Coronary artery (tissue), 2 donors: ENCODE measurements around the gene NKAP.

Experiments
- DNase-seq: peaks from one replicate; pipeline ENCODE4 v3.0.0-alpha.2; 2017; ENCODE audit warnings: low spot score
- H3K27ac ChIP-seq, 2 donors: fragments of 200-600 bp; sonication (generic); one replicate each; pipeline ENCODE4 v1.5.1; 2016 to 2019
- H3K4me3 ChIP-seq: fragments of 200-600 bp; sonication (generic); 2 replicates; pipeline ENCODE4 v1.5.1; 2016; ENCODE audit warnings: mild to moderate bottlenecking, moderate library complexity
- TF ChIP-seq, protein P1 (sequence below): fragments of 200-600 bp; sonication (generic); IDR thresholded peaks from one replicate; pipeline ENCODE4 v1.5.1; 2019; ENCODE audit warnings: antibody characterized with exemption

Gene NKAP

DNA sequence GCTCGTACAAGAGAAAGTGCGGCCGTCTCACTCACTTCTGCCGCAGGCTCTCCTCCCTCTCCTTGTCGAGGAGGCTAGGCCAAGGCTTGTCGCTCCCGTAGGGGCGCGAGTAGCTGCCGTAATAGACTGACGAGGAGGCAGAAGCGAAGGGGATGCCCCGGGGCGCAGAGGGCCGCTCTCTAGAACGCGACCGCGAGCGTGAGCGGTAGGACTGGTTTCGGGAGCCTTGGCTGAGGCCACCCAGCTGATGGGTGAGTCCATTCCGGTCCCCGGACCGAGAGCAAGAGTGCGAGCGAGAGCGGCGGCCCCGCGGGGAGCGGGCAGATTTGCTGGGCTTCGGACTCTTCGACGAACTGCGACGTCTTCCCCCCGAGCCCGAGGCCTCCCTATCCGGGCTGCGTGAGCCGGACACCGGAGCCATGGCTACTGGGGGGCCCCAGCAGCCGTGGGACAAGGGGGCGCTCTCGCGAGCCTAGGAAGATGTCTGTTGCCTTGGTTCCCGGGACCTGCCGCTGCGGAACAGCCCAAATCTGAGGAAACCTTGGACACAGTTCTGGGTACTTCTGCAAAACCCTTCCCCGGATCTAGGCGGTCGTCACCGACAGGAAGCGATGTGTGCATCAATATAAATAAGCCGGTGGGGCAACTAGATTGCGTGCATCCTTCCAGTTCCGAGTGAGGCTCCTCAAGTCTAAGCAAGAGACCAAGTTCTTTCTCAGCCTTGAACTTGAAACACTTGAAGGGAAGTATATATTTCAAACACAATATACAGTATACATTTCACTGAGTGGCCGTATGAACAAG is at the start of gene NKAP:
TSS of gene NKAP (minus strand) at position 567 of the 804 bp plus-strand sequence. CDS start at position 421, 146 bp downstream.
- peak; percentile 87 for DNase-seq
- TF ChIP-seq, protein P1, sequence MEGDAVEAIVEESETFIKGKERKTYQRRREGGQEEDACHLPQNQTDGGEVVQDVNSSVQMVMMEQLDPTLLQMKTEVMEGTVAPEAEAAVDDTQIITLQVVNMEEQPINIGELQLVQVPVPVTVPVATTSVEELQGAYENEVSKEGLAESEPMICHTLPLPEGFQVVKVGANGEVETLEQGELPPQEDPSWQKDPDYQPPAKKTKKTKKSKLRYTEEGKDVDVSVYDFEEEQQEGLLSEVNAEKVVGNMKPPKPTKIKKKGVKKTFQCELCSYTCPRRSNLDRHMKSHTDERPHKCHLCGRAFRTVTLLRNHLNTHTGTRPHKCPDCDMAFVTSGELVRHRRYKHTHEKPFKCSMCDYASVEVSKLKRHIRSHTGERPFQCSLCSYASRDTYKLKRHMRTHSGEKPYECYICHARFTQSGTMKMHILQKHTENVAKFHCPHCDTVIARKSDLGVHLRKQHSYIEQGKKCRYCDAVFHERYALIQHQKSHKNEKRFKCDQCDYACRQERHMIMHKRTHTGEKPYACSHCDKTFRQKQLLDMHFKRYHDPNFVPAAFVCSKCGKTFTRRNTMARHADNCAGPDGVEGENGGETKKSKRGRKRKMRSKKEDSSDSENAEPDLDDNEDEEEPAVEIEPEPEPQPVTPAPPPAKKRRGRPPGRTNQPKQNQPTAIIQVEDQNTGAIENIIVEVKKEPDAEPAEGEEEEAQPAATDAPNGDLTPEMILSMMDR = no peak
- Histone ChIP-seq H3K27ac (peak within 1 kb of the TSS; percentile 68 to 93), H3K4me3 (peak within 1 kb of the TSS; percentile 90)

- no peak overlapping the region for H3K27ac ChIP-seq
- H3K4me3 ChIP-seq = peak overlapping the region; percentile 57
- TF ChIP-seq, protein P1 = no peak
- DNase-seq = no peak
Measured at GRCh38 chrX:119991005-119991787, 47.6 kb upstream of the NKAP start.

DNA sequence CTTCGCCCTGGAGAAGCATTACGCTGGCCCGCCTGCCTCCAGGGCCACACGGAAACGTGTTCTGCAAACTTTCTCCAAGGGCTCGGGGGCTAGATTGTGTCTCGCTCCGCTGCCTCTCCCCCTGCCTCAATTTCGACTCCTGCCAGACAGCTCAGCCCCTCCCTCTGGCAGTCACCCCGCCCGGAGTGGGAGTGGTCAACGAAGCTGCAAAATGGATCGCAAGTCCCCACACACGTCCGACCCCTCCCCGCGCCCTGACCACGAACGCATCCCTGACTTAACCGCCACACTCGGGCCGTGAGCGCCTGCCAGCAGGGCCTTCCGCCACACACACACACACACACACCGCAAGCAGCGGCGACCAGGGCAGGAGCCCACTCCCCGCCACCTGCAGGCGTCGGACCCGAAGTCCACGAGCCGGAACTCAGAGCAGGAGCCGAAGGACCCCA is 47.0 kb upstream of the NKAP start:
- H3K27ac ChIP-seq = no peak overlapping the region
- TF ChIP-seq, protein P1 = no peak
- DNase-seq = no peak
- H3K4me3 ChIP-seq = peak overlapping the region; percentile 57

- DNase-seq = no peak
- TF ChIP-seq, protein P1 = no peak
- H3K27ac ChIP-seq = no peak overlapping the region
- peak overlapping the region; percentile 57 for H3K4me3 ChIP-seq
Measured at GRCh38 chrX:119989905-119990555, 46.5 kb upstream of the NKAP start.

DNA sequence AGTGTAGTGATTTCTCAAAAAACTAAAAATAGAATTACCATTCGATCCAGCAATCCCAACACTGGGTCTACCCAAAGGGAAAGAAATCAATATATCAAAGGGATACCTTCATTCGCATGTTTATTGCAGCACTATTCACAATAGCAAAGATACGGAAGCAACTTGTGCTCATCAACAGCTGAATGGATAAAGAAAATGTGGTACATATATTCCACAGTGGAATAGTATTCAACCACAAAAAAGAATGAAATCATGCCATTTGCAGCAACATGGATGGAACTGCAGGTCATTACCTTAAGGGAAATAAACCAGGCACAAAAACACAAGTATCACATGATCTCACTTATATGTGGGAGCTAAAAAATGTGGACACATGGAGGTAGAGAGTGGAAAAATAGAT is 42.7 kb upstream of the NKAP start:
- Histone ChIP-seq H3K4me3 (no peak overlapping the region), H3K27ac (no peak overlapping the region)
- TF ChIP-seq, protein P1 = no peak
- no peak for DNase-seq

DNA sequence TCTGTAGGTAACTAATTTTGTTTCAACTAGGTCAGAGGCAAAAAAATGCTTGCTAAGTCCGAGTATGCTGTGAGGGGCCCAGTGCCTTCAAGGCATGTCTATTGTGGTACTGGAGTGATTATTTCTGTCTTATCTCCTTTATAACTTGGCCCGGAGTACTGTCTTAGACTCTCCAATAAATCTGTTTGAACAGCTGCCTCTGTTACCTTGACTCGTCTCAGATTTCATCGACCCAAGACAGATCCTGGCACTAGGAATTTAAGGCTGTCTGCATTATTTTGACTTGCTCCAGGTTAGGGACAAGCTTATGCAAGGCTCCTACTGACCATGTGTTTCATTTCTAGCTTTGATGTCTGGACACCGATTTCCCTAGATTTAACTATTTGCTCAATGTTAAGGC is 41.1 kb upstream of the NKAP start:
- TF ChIP-seq, protein P1 = no peak
- Histone ChIP-seq H3K4me3 (no peak overlapping the region), H3K27ac (no peak overlapping the region)
- DNase-seq = no peak
